ENCODE data around the gene RPS6KA1.
"Not testable (repeated sequence)": the region's sequence is repeated elsewhere in the genome, so short reads cannot be mapped to it uniquely, and the experiment has no call there.

RPS6KA1 gene

DNA sequence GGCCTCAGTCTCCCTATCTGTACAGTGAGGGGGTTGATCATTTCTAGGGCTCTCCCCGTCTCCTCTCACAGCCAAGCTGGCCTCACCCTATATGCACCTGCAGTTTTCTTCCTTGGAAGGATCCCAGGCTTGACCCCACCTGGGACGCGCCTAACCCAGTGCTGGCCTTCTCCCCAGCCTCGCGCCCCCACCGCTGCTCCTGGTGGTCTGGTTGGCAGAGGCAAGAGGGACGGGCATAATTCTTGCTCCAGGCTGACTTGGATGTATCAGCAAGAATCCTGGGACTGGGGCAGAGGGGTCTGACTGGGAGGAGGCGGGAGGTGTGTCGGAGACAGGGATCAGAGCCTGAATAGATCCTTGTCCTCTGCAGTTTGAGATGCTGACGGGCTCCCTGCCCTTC, 25.2 kb downstream of the RPS6KA1 start:
- no peak for DNase-seq (ENCODE audit: low read depth in 2 of 2)

DNA sequence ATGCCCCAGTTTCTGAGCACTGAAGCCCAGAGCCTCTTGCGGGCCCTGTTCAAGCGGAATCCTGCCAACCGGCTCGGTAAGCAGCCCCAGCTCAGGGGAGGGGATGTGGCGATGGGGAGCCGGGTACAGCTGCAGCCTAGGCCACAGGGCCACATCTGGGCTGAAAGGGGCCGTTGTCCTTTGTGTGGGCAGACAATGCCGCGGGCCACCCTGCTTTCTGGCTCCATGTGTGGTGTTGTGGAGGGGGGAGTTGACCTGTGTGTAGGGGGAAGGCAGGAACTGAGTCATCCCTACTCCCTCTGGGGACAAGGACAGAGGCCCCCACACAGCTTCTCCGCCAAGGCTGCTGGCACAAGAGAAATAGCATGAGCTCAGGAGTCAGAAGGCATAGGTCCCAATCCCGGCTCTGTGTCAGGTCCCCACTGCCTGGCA, 26.0 kb downstream of the RPS6KA1 start:
- DNase-seq (ENCODE audit: low read depth in 2 of 2): no peak

DNA sequence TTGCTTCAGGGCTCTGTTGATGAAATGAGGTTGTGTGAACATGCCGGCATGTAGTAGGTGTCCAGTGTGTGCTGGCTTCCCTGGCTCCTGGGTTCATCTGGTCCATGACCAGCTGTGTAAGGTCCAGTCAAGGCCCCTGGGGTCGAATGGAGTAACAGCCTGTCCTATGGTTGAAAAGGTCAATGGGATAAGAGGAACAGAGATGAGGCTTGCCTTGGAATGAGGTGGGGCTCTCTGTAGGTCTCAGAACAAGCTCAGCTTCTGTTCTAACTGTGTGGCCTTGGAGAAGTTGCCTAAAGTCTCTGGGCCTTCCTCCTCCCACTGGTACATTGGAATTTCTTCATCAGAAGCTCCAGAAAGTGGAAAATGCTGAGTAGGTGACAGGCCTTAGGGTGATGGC, 26.6 kb downstream of the RPS6KA1 start:
- DNase-seq (ENCODE audit: low read depth in 2 of 2): no peak

DNA sequence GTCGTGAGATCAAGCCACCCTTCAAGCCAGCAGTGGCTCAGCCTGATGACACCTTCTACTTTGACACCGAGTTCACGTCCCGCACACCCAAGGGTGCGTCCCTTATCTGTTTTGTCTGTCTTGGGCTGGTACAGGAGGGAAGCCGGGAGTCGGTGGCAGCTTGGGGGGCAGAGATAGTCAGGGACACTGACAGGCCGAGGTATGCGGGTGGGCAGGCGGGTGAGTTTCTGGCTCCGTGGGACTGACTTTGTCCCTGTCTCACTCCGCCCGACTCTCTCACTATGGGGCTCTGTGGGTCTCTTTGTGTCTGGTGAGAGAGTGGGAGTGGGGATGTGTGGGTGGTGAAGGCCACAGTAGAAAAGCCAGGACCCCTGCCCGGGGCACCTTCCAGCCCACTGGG, 27.4 kb downstream of the RPS6KA1 start:
- no peak for DNase-seq (ENCODE audit: low read depth in 2 of 2)

DNA sequence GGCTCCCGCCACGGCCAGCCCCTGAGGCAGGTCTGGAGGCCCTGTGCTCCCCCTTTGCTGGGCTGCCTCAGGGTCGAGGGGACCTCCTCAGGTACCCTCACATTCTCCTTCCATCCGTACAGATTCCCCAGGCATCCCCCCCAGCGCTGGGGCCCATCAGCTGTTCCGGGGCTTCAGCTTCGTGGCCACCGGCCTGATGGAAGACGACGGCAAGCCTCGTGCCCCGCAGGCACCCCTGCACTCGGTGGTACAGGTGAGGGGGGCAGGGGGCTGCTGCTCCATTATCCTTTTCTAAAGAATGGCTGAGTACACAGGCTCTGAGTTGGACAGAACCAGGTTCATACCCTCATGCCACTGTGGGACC, 29.1 kb downstream of the RPS6KA1 start:
- DNase-seq (ENCODE audit: low read depth in 2 of 2): no peak

DNA sequence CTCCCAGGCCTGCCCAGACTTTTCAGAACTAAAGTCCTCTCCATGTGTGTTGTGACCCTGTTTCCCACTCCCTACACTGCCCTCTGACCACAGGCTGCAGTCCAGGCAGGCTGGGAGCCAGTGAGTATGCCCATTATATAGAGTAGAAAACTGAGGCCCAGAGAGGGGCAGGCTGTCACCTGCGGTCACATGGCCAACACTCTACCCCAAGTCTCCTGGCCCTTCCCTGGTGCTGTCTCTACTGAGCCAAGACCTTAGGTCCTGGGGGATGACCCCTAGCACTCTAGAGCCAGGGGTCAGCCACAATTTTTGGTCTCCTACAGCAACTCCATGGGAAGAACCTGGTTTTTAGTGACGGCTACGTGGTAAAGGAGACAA, 30.8 kb downstream of the RPS6KA1 start:
- DNase-seq (ENCODE audit: low read depth in 2 of 2): no peak

DNA sequence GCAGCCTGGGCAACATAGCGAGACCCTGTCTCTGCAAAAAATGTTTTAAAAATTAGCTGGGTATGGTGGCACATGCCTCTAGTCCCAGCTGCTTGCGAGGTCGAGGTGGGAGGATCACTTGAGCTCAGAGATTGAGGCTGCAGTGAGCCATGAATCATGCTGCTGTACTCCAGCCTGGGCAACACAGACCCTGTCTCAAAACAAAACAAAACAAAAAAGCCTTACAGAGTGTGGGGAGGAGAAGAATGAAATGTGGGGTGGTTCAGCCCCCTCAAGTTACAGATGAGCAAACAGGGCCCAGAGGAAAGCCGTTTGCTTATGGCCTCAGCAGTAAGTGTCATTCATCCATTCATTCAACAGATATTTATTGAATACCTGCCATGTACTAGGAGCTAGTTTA, 40.7 kb downstream of the RPS6KA1 start:
- DNase-seq (ENCODE audit: low read depth in 2 of 2): no peak

DNA sequence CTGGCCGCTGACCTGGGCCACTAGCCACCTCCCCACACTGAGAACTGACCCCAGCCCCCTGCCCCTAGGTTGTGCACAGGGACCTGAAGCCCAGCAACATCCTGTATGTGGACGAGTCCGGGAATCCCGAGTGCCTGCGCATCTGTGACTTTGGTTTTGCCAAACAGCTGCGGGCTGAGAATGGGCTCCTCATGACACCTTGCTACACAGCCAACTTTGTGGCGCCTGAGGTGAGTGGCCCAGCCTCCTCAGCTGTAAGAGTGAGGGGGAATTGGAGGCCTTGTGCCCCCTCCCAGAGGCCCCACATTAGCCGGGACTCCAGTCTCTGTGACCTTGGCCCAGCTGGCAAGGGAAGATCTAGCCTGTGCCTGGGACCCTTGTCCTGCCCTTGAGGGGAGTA, 41.8 kb downstream of the RPS6KA1 start:
- no peak for DNase-seq (ENCODE audit: low read depth in 2 of 2)

DNA sequence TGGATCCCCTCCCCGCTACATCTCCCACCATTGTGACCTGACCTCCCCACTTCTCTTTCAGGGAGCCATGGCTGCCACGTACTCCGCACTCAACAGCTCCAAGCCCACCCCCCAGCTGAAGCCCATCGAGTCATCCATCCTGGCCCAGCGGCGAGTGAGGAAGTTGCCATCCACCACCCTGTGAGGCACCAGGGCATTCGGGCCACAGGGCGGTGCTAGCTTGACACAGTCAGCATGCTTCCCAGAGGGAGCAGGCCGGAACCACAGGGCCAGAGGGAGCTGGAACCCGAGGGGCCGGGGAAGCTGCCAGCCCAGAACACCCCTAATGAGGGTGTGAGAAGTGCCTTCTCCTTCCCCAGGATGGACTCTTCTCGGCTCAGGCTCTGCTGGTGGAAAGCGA, 44.5 kb downstream of the RPS6KA1 start:
- DNase-seq (ENCODE audit: low read depth in 2 of 2): no peak

DNA sequence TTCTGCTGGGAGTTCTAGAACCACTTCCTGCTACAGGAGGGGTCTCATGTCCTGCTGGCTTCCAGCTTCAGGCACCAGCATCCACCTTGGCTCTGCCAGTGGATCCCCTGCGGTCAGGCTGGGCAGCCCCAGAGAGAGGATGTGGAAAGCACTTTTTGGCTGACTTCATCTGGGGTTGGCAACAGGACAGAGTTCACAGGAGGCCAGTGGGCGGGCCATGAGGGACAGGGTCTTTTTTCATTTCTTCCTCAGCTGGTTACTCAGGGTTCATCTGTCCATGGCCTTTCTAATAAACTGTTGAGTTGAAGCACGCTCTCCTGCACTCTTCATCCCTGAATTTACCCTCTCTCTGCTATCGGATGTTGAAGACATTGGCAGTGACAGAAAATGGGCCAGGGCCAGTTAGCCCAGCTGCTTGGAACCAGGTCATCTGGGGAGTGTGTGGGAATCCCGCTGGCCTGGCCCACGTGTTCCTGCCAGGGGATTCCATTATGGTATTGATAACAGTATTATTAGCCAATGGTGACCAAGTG, 45.2 kb downstream of the RPS6KA1 start:
- DNase-seq (ENCODE audit: low read depth in 2 of 2): no peak

DNA sequence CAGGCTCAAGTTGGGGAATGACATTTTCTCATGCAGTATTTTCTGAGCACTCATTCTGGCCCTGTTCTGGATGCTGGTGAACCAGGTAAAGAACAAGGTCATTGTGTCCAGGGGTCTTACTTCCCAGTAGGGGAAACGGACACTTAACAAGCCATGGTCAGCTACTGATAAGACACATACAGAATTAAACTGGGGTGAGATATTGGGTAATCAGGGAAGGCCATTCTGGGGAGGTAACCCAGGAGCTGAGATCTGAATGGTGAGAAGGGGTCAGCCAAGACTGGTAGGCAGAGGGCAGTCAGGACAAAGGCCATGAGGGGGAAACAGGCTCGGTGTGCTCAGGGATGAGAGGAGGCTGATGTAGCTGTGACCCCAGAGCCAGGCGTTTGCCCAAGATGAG, 45.8 kb downstream of the RPS6KA1 start:
- DNase-seq (ENCODE audit: low read depth in 2 of 2): no peak

DNA sequence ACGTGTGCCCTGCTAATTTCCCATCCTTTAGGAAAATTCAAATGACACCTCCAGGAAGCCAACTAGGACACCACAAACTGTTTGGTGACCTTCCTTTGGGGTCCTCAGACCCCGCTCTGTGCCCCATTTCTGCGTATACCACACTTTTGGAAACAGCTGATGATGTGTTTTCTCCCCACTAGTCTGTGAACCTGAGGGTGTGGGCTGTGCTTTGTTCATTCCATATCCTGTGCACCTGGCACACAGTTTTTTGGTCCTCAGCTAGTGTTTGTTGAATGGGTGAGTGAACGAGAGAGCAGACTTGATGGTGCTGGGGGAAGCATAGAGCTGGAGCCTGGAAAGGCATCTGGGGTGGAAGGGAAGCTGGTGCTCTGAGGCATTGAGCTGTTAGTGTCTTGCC, 48.6 kb downstream of the RPS6KA1 start:
- no peak for DNase-seq (ENCODE audit: low read depth in 2 of 2)

DNA sequence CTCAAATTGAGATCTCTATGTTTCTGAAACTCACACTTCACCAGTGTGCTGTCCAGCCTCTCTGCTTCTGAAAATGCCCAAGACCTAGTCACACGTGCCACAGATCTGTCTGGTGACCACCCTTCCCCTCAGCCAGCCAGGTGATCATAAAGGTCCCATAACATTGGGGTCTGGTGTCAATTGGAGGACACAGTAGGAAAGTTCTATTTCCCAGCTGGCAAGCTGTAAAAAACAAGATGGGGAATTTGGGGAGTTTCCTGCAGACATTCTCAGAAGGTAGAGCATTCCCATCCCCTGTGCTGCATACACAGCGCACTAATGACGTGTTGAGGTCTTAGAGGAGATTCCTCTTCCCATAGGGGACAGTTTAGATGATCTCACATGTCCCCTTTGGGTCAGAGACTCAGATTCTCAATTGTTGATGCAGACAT, 50.1 kb downstream of the RPS6KA1 start:
- DNase-seq (ENCODE audit: low read depth in 2 of 2): no peak

DNA sequence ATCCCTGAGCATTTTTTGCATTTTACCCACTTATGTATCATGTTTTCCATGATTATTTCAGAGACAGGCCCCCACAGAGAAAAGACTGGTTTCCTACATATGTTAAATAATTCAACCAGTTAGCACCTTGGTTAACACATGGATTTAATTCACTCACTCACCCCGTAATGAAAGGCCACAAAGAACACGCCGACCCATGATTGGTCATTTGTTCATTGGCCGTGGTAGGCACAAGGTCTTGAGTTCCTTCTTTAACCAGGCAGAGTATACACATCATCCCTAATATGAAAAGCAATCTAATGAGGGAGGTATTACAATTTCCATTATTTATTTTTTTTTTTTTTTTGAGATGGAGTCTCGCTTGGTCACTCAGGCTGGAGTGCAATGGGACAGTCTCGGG, 50.6 kb downstream of the RPS6KA1 start:
- no peak for DNase-seq (ENCODE audit: low read depth in 2 of 2)

DNA sequence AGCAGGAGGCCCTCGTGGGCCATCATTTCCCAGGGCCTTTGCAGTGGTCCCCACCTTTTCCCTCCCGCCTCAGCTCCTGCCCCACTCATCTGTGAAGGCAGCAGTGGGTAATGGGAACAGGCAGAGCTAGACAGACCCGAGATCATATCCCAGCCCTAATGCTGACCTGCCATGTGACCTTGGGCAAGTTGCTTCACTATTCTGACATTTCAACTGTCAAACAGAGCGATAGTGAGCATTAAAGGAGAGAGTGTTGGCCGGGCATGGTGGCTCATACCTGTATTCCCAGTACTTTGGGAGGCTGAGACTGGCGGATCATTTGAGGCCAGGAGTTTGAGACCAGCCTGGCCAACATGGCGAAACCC, 51.7 kb downstream of the RPS6KA1 start:
- no peak for DNase-seq (ENCODE audit: low read depth in 2 of 2)

DNA sequence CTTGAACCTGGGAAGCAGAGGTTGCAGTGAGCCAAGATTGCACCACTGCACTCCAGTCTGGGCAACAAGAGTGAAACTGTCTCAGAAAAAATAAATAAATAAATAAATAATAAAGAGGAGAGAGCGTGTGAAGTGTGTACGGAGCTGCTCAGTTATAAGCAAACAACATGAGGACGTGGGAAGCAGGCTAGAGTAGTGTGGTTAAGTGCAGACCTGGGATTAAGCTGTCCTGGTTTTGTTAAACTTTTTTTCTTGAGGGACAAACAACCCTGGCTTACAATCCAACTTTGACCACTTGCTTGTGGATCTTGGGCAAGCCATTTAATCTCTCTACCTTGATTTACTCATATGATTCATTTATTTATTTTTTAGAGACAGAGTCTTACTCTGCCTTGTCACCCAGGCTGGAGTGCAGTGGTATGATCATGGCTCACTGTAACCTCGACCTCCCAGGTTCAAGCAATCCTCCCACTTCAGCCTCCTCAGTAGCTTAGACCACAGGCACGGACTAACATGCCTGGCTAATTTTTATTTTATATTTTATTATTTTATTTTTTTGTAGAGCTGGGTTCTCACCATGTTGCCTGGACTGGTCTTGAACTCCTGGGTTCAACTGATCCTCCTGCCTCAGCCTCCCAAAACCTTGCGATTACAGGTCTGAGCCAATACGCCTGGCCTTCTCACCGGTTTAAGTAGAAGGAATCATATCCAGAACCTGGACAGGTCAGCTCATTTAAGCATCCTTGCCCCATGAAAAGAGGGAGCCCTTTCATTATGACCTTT, 52.7 kb downstream of the RPS6KA1 start:
- no peak for DNase-seq (ENCODE audit: low read depth in 2 of 2)

DNA sequence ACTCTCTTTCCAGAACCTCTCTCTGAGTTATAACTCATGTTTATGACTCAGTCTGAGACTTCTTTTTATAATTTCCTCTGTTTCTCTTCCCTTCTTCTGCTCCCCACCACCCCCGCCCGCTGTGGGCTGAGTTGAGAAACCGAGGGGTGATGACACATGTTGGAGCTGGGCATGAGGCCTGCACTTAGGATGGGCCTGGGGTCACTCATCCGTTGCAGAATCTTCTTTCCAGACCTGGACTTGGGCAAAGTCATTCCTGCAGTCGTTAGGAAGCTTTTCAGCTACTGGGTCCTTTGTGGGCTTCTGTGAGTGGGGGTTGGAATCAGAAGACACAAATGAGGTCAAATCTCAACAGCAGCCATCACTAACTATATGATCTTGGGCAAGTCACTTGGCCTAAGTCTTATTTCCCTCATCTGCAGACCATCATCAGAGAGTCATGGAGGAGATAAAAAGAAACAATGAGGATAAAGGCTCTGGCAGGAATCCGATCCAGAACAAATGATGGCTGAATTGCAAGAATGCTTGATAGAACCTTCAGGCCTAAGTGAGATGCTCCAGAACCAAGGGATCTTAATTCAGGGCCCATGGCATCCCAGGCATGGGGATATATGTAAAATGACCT, 53.4 kb downstream of the RPS6KA1 start:
- DNase-seq (ENCODE audit: low read depth in 2 of 2): peak in 1 of 2 donors; percentile 25

DNA sequence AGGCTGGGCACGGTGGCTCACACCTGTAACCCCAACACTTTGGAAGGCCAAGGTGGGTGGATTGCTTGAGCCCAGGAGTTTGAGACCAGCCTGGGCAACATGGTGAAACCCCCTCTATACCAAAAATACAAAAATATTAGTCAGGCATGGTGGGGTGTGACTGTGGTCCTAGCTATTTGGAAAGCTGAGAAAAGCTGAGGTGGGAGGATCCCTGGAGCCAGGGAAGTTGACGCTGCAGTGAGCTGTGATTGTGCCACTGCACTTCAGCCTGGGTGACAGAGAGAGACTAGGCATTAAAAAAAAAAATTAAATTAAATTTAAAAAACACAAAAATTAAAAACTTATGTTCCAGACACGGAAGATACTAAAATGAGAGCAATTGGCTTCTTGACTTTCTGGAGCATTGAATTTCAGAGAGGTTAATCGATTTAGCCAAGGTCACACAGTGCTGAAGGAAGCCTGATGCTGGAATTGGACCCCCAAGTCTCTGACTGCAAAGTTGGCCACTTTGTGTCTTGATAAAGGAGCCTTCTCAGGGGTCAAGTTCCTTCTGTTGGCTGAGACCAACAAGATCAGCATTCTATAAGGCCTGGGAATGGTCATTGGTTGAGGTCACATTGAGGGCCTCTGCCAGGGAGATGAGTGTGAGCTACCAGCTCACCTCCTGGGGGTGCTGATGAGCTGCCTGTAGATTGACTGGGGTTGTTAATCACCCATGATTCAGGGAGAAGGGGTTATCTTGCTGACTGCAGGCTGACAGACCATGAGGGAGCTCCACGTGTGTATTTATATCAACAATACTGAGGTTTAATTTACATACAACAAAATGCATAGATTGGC, 54.3 kb downstream of the RPS6KA1 start:
- DNase-seq (ENCODE audit: low read depth in 2 of 2): no peak

DNA sequence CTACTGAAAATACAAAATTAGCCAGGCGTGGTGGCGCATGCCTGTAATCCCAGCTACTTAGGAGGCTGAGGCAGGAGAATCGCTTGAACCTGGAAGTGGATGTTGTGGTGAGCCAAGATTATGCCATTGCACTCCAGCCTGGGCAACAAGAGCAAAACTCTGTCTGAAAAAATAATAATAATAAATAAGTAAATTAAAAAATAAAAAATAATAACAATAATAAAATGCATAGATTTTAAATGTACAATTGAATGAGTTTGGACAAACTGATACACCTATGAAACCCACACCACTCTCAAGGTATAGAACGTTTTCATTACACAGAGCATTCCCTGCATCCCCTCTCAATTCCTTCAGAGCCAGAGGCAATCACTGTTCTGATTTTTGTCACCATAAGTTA, 55.0 kb downstream of the RPS6KA1 start:
- not testable (repeated sequence) for DNase-seq (ENCODE audit: low read depth in 2 of 2)

DNA sequence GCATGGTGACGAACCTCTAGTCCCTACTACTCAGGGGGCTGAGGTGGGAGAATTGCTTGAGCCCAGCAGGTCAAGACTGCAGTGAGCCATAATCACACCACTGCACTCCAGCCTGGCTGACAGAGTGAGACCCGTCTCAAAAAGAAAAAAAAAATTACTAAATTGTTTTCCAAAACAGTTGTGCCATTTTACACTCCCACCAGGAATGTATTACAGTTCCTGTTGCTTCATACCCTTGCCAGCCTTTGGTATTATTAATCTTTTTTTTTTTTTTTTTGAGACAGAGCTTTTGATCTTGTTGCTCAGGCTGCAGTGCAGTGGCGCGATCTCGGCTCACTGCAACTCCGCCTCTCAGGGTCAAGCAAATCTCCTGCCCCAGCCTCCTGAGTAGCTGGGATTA, 55.9 kb downstream of the RPS6KA1 start:
- no peak for DNase-seq (ENCODE audit: low read depth in 2 of 2)

DNA sequence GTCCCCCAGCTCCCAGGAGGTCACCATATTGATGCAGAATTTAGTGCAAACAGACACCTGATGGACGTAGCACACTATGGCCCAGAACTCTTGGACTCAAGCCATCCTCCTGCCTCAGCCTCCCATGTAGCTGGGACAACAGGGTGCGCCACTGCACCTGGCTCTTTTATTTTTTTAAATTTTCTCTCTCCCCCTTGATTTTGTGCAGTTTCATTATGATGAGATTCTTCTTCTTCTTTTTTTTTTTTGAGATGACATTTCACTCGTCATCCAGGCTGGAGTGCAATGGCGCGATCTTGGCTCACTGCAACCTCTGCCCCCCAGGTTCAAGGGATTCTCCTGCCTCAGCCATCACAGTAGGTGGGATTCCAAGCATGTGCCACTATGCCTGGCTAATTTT, 63.8 kb downstream of the RPS6KA1 start:
- no peak for DNase-seq (ENCODE audit: low read depth in 2 of 2)

DNA sequence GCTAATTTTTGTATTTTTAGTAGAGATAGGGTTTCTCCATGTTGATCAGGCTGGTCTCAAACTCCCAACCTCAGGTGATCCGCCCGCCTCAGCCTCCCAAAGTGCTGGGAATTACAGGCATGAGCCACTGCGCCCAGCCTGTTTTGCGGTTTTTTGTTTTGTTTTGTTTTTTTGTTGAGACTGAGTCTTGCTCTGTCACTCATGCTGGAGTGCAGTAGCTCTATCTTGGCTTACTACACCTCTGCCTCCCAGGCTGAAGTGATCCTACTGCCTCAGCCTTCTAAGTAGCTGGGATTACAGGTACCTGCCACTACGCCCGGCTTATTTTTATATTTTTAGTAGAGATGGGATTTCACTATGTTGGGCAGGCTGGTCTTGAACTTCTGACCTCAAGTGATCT, 65.0 kb downstream of the RPS6KA1 start:
- not testable (repeated sequence) for DNase-seq (ENCODE audit: low read depth in 2 of 2)

DNA sequence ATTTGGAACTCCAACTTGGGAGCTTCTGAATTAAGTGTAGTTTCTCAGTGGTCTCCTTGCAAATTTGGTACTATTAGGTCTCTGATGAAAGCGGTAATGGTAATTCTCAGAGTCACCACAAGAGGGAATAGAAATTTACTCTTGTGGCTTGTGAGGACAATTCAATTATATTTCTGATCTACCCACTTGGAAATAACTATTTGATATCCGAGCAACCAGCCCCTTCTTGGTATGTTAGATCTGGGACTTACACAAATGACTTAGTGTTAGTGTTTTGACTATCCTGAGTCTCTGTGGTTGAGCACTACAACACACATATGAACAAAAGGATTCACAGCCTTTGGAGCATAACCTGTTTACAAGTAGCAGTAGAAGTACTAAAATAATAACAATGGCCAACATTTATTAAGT, 68.1 kb downstream of the RPS6KA1 start:
- DNase-seq (ENCODE audit: low read depth in 2 of 2): no peak
